SU-DHL-6 (cell line): ENCODE results near the gene KMT5B.

Experiments
- H2AFZ ChIP-seq: fragments of 200-600 bp; sonication (generic); 2 replicates; pipeline ENCODE4 v1.6.1; 2014; ENCODE audit warnings: low read depth, mild to moderate bottlenecking, moderate library complexity, mixed read lengths, antibody characterized with exemption, low read length; ENCODE audit not compliant: severe bottlenecking
- H3F3A ChIP-seq: fragments of 200-600 bp; shearing (Covaris generic); 2 replicates; pipeline ENCODE4 v1.6.0; 2016; ENCODE audit warnings: antibody characterized with exemption, mild to moderate bottlenecking; ENCODE audit not compliant: insufficient read depth
- H3K27ac ChIP-seq: fragments of 200-600 bp; sonication (generic); 2 replicates; pipeline ENCODE4 v1.5.1; 2016; ENCODE audit warnings: low read depth, mild to moderate bottlenecking, low read length, moderate library complexity, mixed read lengths
- H3K27me3 ChIP-seq: fragments of 200-600 bp; sonication (generic), shearing (Covaris generic); 2 replicates; pipeline ENCODE4 v1.6.0; 2014; ENCODE audit warnings: mild to moderate bottlenecking, low read length
- H3K36me3 ChIP-seq: fragments of 200-600 bp; sonication (generic); 2 replicates; pipeline ENCODE4 v1.6.1; 2014; ENCODE audit warnings: mild to moderate bottlenecking, low read length, mixed read lengths
- H3K4me2 ChIP-seq: fragments of 300-600, 200-600 bp; shearing (Covaris generic), sonication (generic); 2 replicates; pipeline ENCODE4 v1.6.0; 2014; ENCODE audit warnings: low read length, low read depth, mild to moderate bottlenecking; ENCODE audit not compliant: poor library complexity, severe bottlenecking
- H3K4me3 ChIP-seq: fragments of 200-600 bp; sonication (generic); 2 replicates; pipeline ENCODE4 v1.5.1; 2014; ENCODE audit warnings: antibody characterized with exemption, low read length, mild to moderate bottlenecking, mixed read lengths; ENCODE audit not compliant: insufficient read depth, poor library complexity, severe bottlenecking
- H3K79me2 ChIP-seq: fragments of 200-600 bp; sonication (generic); 2 replicates; pipeline ENCODE4 v1.6.1; 2014; ENCODE audit warnings: mild to moderate bottlenecking, low read length, moderate library complexity; ENCODE audit not compliant: insufficient read depth
- H3K9ac ChIP-seq: fragments of 200-600 bp; sonication (generic); 2 replicates; pipeline ENCODE4 v1.7.0; 2014; ENCODE audit warnings: mild to moderate bottlenecking, low read length
- H3K9me2 ChIP-seq: fragments of 200-600 bp; sonication (generic); replicated peaks from 2 replicates; pipeline ENCODE4 v1.6.1; 2014; ENCODE audit warnings: low read length; ENCODE audit not compliant: insufficient read depth
- H3K9me3 ChIP-seq: fragments of 200-600 bp; sonication (generic); 2 replicates; pipeline ENCODE4 v1.6.1; 2014; ENCODE audit warnings: low read length, mixed read lengths; ENCODE audit not compliant: insufficient read depth
- H4K20me1 ChIP-seq: fragments of 200-600 bp; sonication (generic); 2 replicates; pipeline ENCODE4 v1.6.1; 2014; ENCODE audit warnings: low read depth, mild to moderate bottlenecking, antibody characterized with exemption, low read length, moderate library complexity, mixed read lengths
- EZH2phosphoT487 ChIP-seq: fragments of 200-600 bp; sonication (generic), shearing (Covaris generic); conservative IDR thresholded peaks from 2 replicates; pipeline ENCODE4 v1.6.1; 2018; ENCODE audit warnings: mild to moderate bottlenecking, antibody characterized with exemption, low read length, moderate library complexity, mixed read lengths
- TF ChIP-seq, protein P1 (sequence below): fragments of 200-600 bp; sonication (generic); IDR thresholded peaks from one replicate; pipeline ENCODE4 v1.5.1; 2017; ENCODE audit warnings: antibody characterized with exemption, mild to moderate bottlenecking, low read length, moderate library complexity; ENCODE audit not compliant: insufficient read depth, poor library complexity, severe bottlenecking

KMT5B gene

DNA sequence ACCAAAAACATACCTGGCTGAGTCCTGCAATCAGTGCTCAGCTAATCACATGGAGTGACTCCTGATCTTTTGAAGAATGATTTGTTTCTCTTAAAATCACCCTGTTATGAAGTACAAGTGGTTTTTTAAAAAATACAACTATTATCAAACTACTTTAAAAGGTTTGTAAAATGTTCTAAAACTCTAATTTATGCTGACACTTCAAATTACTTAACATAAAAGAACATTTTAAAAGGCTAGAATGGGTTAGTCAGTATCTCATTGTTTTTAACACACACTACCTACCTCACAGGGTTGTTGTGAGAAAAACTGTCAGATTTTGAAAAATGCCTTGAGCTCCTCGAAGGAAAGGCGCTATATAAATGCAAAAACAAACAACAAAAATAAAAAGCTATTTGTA lies 33.2 kb downstream of the KMT5B start:
- H3K9me2 ChIP-seq: no peaks in the 10 kb centered on the region
- no peak overlapping the region for H2AFZ ChIP-seq
- no peaks in the 10 kb centered on the region for H3F3A ChIP-seq
- no peaks in the 10 kb centered on the region for H4K20me1 ChIP-seq
- H3K79me2 ChIP-seq: no peaks in the 10 kb centered on the region
- no peaks in the 10 kb centered on the region for H3K9me3 ChIP-seq
- no peaks in the 10 kb centered on the region for H3K27me3 ChIP-seq
- H3K4me2 ChIP-seq: no peak overlapping the region
- H3K27ac ChIP-seq: no peak overlapping the region
- H3K36me3 ChIP-seq: no peaks in the 10 kb centered on the region
- H3K9ac ChIP-seq: no peak overlapping the region
- no peak for TF ChIP-seq EZH2phosphoT487
- TF ChIP-seq, protein P1, sequence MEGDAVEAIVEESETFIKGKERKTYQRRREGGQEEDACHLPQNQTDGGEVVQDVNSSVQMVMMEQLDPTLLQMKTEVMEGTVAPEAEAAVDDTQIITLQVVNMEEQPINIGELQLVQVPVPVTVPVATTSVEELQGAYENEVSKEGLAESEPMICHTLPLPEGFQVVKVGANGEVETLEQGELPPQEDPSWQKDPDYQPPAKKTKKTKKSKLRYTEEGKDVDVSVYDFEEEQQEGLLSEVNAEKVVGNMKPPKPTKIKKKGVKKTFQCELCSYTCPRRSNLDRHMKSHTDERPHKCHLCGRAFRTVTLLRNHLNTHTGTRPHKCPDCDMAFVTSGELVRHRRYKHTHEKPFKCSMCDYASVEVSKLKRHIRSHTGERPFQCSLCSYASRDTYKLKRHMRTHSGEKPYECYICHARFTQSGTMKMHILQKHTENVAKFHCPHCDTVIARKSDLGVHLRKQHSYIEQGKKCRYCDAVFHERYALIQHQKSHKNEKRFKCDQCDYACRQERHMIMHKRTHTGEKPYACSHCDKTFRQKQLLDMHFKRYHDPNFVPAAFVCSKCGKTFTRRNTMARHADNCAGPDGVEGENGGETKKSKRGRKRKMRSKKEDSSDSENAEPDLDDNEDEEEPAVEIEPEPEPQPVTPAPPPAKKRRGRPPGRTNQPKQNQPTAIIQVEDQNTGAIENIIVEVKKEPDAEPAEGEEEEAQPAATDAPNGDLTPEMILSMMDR: no peak
- no peak overlapping the region for H3K4me3 ChIP-seq

DNA sequence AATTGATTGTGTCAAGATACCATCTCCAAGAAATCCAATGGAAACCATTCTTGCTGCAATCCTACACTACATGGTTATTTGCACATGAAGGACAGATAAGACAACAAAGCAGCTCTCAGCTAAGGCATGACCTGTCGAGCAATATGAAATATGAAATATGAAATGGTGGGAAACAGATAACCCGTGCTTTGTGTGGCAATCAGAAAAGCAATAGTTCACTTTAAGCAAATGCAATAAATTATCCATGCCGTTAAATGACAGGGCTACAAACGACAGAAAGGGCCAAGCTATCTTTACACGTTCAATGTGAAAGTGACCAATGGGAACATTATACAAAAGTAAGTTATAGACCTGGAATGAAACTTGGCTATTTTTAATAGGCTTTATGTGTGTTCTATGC lies 35.2 kb downstream of the KMT5B start:
- H3K4me2 ChIP-seq: no peak overlapping the region
- H4K20me1 ChIP-seq: no peaks in the 10 kb centered on the region
- H3K79me2 ChIP-seq: no peaks in the 10 kb centered on the region
- TF ChIP-seq, protein P1: no peak
- no peak for TF ChIP-seq EZH2phosphoT487
- no peak overlapping the region for H3K27ac ChIP-seq
- no peak overlapping the region for H3K4me3 ChIP-seq
- H3K9ac ChIP-seq: no peak overlapping the region
- H3K36me3 ChIP-seq: no peaks in the 10 kb centered on the region; the same call in 1 of the 2 replicates
- H3K9me2 ChIP-seq: no peaks in the 10 kb centered on the region
- no peak overlapping the region for H2AFZ ChIP-seq
- H3K9me3 ChIP-seq: no peaks in the 10 kb centered on the region
- H3F3A ChIP-seq: no peaks in the 10 kb centered on the region
- H3K27me3 ChIP-seq: no peaks in the 10 kb centered on the region

DNA sequence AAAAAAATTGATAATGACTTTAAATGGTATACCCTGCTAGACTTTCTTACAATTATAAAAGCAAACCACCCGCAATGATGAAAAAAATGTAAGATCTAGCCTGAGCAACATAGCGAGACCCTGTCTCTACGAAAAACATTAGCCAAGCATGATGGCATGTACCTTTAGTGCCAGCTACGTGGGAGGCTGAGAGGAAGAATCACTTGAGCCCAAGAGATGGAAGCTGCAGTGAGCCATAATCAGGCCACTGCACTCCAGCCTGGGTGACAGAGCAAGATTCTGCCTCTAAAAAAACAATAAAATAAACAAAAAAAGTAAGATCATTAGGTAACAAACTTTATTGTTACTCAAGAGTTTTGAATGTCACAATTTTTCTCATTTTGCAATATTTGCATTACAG lies 39.2 kb downstream of the KMT5B start:
- Histone ChIP-seq H3K9ac (no peak overlapping the region), H3K79me2 (no peaks in the 10 kb centered on the region), H2AFZ (no peak overlapping the region), H3K9me2 (no peaks in the 10 kb centered on the region), H3F3A (no peaks in the 10 kb centered on the region), H3K9me3 (no peaks in the 10 kb centered on the region), H3K27me3 (no peaks in the 10 kb centered on the region), H3K27ac (no peak overlapping the region), H3K4me3 (no peak overlapping the region), H3K36me3 (peaks cover 4% of the 10 kb centered on the region; the same call in 1 of the 2 replicates), H4K20me1 (no peaks in the 10 kb centered on the region), H3K4me2 (no peak overlapping the region)
- no peak for TF ChIP-seq EZH2phosphoT487
- TF ChIP-seq, protein P1: no peak
